Liver (tissue), 9 donors: Measurements from ENCODE around the gene VPS26A. TPM values are rescaled to one million over a fixed set of nuclear protein-coding genes. Genes with fewer than 3 reads are reported as not detected.

Experiments used
- DNase-seq: peaks from one replicate; pipeline ENCODE4 v3.0.0-alpha.2; 2017; ENCODE audit warnings: low spot score
- H3K27ac ChIP-seq, 2 donors: one replicate each; pipeline ENCODE4 v1.7.0; 2013; ENCODE audit warnings: inconsistent platforms in 2 of 2, low read length in 2 of 2, control low read depth in 1 of 2, low read depth in 1 of 2, mild to moderate bottlenecking in 1 of 2
- H3K27me3 ChIP-seq, 4 donors: one replicate each; pipeline versions ENCODE4 v1.6.1 to v1.7.0; 2013; ENCODE audit warnings: low read length in 3 of 4, inconsistent platforms in 1 of 4, mild to moderate bottlenecking in 1 of 4, moderate library complexity in 1 of 4; ENCODE audit not compliant: control insufficient read depth in 4 of 4, insufficient read depth in 4 of 4
- H3K36me3 ChIP-seq, 4 donors: one replicate each; pipeline versions ENCODE4 v1.6.1 to v1.7.0; 2013; ENCODE audit warnings: low read length in 3 of 4, mild to moderate bottlenecking in 3 of 4, low read depth in 1 of 4, moderate library complexity in 1 of 4; ENCODE audit not compliant: control insufficient read depth in 4 of 4, insufficient read depth in 3 of 4
- H3K4me1 ChIP-seq, 4 donors: one replicate each; pipeline versions ENCODE4 v1.6.1 to v1.7.0; 2013; ENCODE audit warnings: low read length in 3 of 4, mild to moderate bottlenecking in 3 of 4, moderate library complexity in 1 of 4; ENCODE audit not compliant: control insufficient read depth in 4 of 4, insufficient read depth in 4 of 4
- H3K4me3 ChIP-seq, 3 donors: one replicate each; pipeline versions ENCODE4 v1.6.1 to v1.7.0; 2013; ENCODE audit warnings: low read length in 3 of 3, control low read depth in 1 of 3, low read depth in 1 of 3, mild to moderate bottlenecking in 1 of 3
- H3K9ac ChIP-seq, 2 donors: one replicate each; pipeline ENCODE4 v1.7.0; 2013; ENCODE audit warnings: low read length in 2 of 2, mild to moderate bottlenecking in 2 of 2, moderate library complexity in 2 of 2, control low read depth in 1 of 2, low read depth in 1 of 2
- H3K9me3 ChIP-seq, 4 donors: one replicate each; pipeline versions ENCODE4 v1.6.1 to v1.7.0; 2013; ENCODE audit warnings: low read length in 3 of 4; ENCODE audit not compliant: control insufficient read depth in 4 of 4
- ATF3 ChIP-seq: IDR thresholded peaks from 2 replicates; pipeline ENCODE4 v1.6.1; 2016; ENCODE audit warnings: antibody characterized with exemption
- CTCF ChIP-seq: fragments of 150-350 bp; IDR thresholded peaks from 2 replicates; pipeline ENCODE4 v1.5.1; 2017; ENCODE audit warnings: improper control_type of control experiment, low read depth, low read length; ENCODE audit not compliant: missing input control
- EGR1 ChIP-seq, 2 donors: IDR thresholded peaks; 2 replicates each; pipeline ENCODE4 v1.6.1; 2016 to 2018; ENCODE audit warnings: antibody characterized with exemption in 2 of 2, low read depth in 2 of 2
- FOXA1 ChIP-seq: IDR thresholded peaks from 2 replicates; pipeline ENCODE4 v1.6.1; 2016; ENCODE audit warnings: antibody characterized with exemption
- GABPA ChIP-seq, 2 donors: IDR thresholded peaks in 1 of 2; conservative IDR thresholded peaks in 1 of 2; 2 replicates each; pipeline ENCODE4 v1.6.1; 2016; ENCODE audit warnings: antibody characterized with exemption in 2 of 2, mild to moderate bottlenecking in 1 of 2, moderate library complexity in 1 of 2
- MAX ChIP-seq: IDR thresholded peaks from 2 replicates; pipeline ENCODE4 v1.6.1; 2016; ENCODE audit warnings: antibody characterized with exemption
- NR2F2 ChIP-seq: IDR thresholded peaks from 2 replicates; pipeline ENCODE4 v1.6.1; 2016; ENCODE audit warnings: antibody characterized with exemption
- RAD21 ChIP-seq, 2 donors: IDR thresholded peaks; 2 replicates each; pipeline ENCODE4 v1.6.1; 2016; ENCODE audit warnings: antibody characterized with exemption in 2 of 2, mild to moderate bottlenecking in 2 of 2
- REST ChIP-seq: IDR thresholded peaks from 2 replicates; pipeline ENCODE4 v1.6.1; 2016; ENCODE audit warnings: antibody characterized with exemption, mild to moderate bottlenecking
- SP1 ChIP-seq: IDR thresholded peaks from 2 replicates; pipeline ENCODE4 v1.6.1; 2018; ENCODE audit warnings: antibody characterized with exemption, mild to moderate bottlenecking
- ZBTB33 ChIP-seq: IDR thresholded peaks from 2 replicates; pipeline ENCODE4 v1.6.1; 2016; ENCODE audit warnings: antibody characterized with exemption
- WGBS: extraction: QIAGEN DNeasy Blood & Tissue Kit; methylation state at CpG from one replicate; pipeline ENCODE4 v1.1.7; 2013; 5-methylcytosine and 5-hydroxymethylcytosine counted together
- polyA plus RNA-seq, 2 donors: library from polyadenylated mRNA; stranded (reverse) in 1 of 2; unstranded in 1 of 2; fragments of 200-250 nt in 1 of 2; fragments of >200 nt in 1 of 2; fragmentation: Nextera tagmentation in 1 of 2; extraction: Ambion mirVana in 1 of 2; gene quantifications; one replicate each; pipeline versions ENCODE4 v1.2.1 to v1.2.3, GENCODE V29; 2013 to 2015
- total RNA-seq, 2 donors: library from RNA; depleted of rRNA; stranded (reverse); fragments of >200 nt; gene quantifications; one replicate each; pipeline ENCODE4 v1.2.3, GENCODE V29; 2014
- donor health status: healthy.
- donor health status: healthy.
- donor health status: healthy.
- donor health status: healthy.
- donor health status: healthy.

VPS26A gene
- total and polyA plus RNA-seq, 4 donors = 10.9 to 21.4 (median 14.5) TPM

- WGBS = 70% methylated on average over 4 of the region's 4 CpGs
- H3K4me1 ChIP-seq = no peaks in the 10 kb centered on the region
- H3K27me3 ChIP-seq = no peaks in the 10 kb centered on the region
- no peak overlapping the region for H3K27ac ChIP-seq
- no peaks in the 10 kb centered on the region for H3K36me3 ChIP-seq
- H3K9ac ChIP-seq = no peak overlapping the region
- H3K4me3 ChIP-seq = no peak overlapping the region
- DNase-seq = no peak
- TF ChIP-seq CTCF (no peak), REST (no peak), FOXA1 (no peak), RAD21 (IDR thresholded peaks at IDR 0.05) (no peak), SP1 (no peak), GABPA (IDR thresholded peaks at IDR 0.05 in 1 of 2, conservative IDR thresholded peaks at IDR 0.05 in 1 of 2) (no peak), ATF3 (no peak), NR2F2 (no peak), MAX (no peak), ZBTB33 (no peak)
- H3K9me3 ChIP-seq = no peaks in the 10 kb centered on the region
Measured at GRCh38 chr10:69080226-69080625, 43.8 kb upstream of the VPS26A start.

- no peak overlapping the region for H3K4me3 ChIP-seq
- H3K36me3 ChIP-seq = no peaks in the 10 kb centered on the region
- no peaks in the 10 kb centered on the region for H3K9me3 ChIP-seq
- H3K9ac ChIP-seq = no peak overlapping the region
- H3K4me1 ChIP-seq = no peaks in the 10 kb centered on the region
- 52% methylated on average over 9 of the region's 9 CpGs for WGBS
- H3K27ac ChIP-seq = peak overlapping the region; percentile 39 to 48
- no peaks in the 10 kb centered on the region for H3K27me3 ChIP-seq
- TF ChIP-seq NR2F2 (peak; percentile 42), GABPA (IDR thresholded peaks at IDR 0.05 in 1 of 2, conservative IDR thresholded peaks at IDR 0.05 in 1 of 2) (peak; percentile 33 to 52), EGR1 (IDR thresholded peaks at IDR 0.05; ENCODE audit: low read depth in 2 of 2) (no peak), SP1 (peak; percentile 17), MAX (peak; percentile 25)
- DNase-seq = no peak
Measured at GRCh38 chr10:69086001-69086509, 37.9 kb upstream of the VPS26A start.
